Measurements from ENCODE around the gene LRMDA. TPM values are rescaled to one million over a fixed set of nuclear protein-coding genes. Genes with fewer than 3 reads are reported as not detected.

The LRMDA gene
- total RNA-seq, 1 donor from 2014 or later = 1.8 TPM

GRCh38 chr10:76393875-76394706 is 962.7 kb downstream of the LRMDA start:
- no peak for ATAC-seq

- no peak for ATAC-seq
These were observed 963.3 kb downstream of the LRMDA start for GRCh38 chr10:76394707-76395042.

- no peak for ATAC-seq
These were observed 963.8 kb downstream of the LRMDA start for GRCh38 chr10:76395251-76395650.

- no peak for ATAC-seq
These were observed 964.7 kb downstream of the LRMDA start for GRCh38 chr10:76396134-76396533.

GRCh38 chr10:76397181-76398042 is 966.0 kb downstream of the LRMDA start:
- ATAC-seq = no peak

GRCh38 chr10:76398043-76398710 is 966.8 kb downstream of the LRMDA start:
- ATAC-seq = no peak

GRCh38 chr10:76399226-76399625 is 967.8 kb downstream of the LRMDA start:
- ATAC-seq = no peak

- no peak for ATAC-seq
These were observed 969.6 kb downstream of the LRMDA start for GRCh38 chr10:76401006-76401405.

GRCh38 chr10:76403912-76404311 is 972.5 kb downstream of the LRMDA start:
- no peak for ATAC-seq

- no peak for ATAC-seq
These were observed 973.1 kb downstream of the LRMDA start for GRCh38 chr10:76404531-76404930.

GRCh38 chr10:76405922-76406321 is 974.5 kb downstream of the LRMDA start:
- ATAC-seq = no peak

GRCh38 chr10:76408646-76409045 is 977.2 kb downstream of the LRMDA start:
- no peak for ATAC-seq

GRCh38 chr10:76411729-76412435 is 980.5 kb downstream of the LRMDA start:
- no peak for ATAC-seq

GRCh38 chr10:76415554-76415953 is 984.1 kb downstream of the LRMDA start:
- ATAC-seq = no peak

- ATAC-seq = no peak
These were observed 985.2 kb downstream of the LRMDA start for GRCh38 chr10:76416642-76417041.

- no peak for ATAC-seq
These were observed 989.3 kb downstream of the LRMDA start for GRCh38 chr10:76420725-76421124.

GRCh38 chr10:76422769-76423168 is 991.3 kb downstream of the LRMDA start:
- no peak for ATAC-seq

- ATAC-seq = no peak
These were observed 997.3 kb downstream of the LRMDA start for GRCh38 chr10:76428551-76429367.

- ATAC-seq = no peak
These were observed 998.1 kb downstream of the LRMDA start for GRCh38 chr10:76429368-76430060.

- ATAC-seq = no peak
These were observed 998.7 kb downstream of the LRMDA start for GRCh38 chr10:76430061-76430645.

Data from esophagus mucosa (tissue), 1 donor.